ENCODE measurements around the gene UBE2S.

The UBE2S gene

DNA sequence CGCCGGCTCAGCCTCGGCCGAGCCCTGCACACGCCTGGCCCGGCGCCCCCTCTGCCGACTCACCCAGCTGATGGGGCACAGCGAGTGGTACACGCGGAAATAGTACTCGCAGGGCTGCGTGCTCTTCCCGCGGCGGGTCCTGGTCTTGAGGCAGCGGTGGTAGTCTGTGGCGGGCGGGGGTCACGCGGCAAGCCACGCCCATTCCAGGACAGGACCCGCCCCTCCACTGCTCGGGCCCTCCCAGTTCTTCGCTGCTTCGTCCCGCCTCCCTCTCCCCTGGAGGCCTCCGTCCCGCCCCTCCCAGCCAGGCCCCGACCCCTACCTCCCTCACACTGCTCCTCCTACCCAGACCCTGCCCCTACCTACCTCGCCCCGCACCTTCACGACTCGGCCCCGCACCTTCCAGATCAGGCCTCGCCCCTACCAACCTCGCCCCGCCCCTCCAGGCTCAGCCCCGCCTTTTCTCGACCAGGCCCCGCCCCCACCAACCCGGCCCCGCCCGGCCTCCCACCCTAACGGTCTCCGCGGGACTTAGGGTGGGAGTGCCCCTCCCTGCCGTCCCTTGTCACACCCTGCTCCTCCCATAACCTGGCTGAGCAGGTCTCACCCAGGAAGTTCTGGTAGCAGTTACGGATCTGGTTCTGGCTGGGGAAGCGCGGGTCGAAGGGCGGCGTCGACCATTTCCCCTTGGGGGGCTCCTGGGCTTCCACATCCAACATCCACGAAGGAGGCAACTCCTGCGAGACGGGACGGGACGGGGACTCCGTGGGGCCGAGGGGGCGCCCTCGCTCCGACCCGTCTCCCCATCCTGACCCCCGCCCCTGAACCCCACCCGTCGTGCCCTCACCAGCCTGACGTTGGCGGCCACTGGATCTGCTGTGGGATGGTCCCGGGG lies 53.5 kb downstream of the UBE2S start:
- no peak overlapping the region for H3K27ac ChIP-seq (ENCODE audit: extremely low read depth, low read depth, low read length)
- POLR2A ChIA-PET = interaction anchor here (1.6 to 7.7 kb wide), 3 partner anchors 15 to 53 kb away, joined by 6 to 95 read pairs (median 13); partner anchors contain the start of genes KMT5C and UBE2S
- peaks cover 8% of the 10 kb centered on the region; the same call in 1 of the 2 replicates for H3K4me1 ChIP-seq (ENCODE audit: control insufficient read depth, insufficient read depth, low read length)
- H3K9me3 ChIP-seq (ENCODE audit: control insufficient read depth, insufficient read depth, low read depth, low read length) = no peaks in the 10 kb centered on the region
- CTCF ChIA-PET = interaction anchor here (0.6 kb wide), 1 partner anchor 50 kb away, joined by 3 read pairs; no protein-coding TSS in a partner anchor
- H3K4me3 ChIP-seq (ENCODE audit: low read depth, low read length) = peak overlapping the region; percentile 54
- peaks cover 0 to 2% of the 10 kb centered on the region in 2 experiments; a peak in 1 of 3 replicates for H3K36me3 ChIP-seq (ENCODE audit: control insufficient read depth in 2 of 2, insufficient read depth in 1 of 2, low read length in 2 of 2)
- no peak for TF ChIP-seq ZFP41 (tag by site-specific recombination; IDR thresholded peaks at IDR 0.05; ENCODE audit: borderline replicate concordance)
- TF ChIP-seq GFI1B (tag by site-specific recombination; IDR thresholded peaks at IDR 0.05) = no peak
- no peak for TF ChIP-seq ZNF747 (tag by site-specific recombination; IDR thresholded peaks at IDR 0.05)
- TF ChIP-seq, protein P1, sequence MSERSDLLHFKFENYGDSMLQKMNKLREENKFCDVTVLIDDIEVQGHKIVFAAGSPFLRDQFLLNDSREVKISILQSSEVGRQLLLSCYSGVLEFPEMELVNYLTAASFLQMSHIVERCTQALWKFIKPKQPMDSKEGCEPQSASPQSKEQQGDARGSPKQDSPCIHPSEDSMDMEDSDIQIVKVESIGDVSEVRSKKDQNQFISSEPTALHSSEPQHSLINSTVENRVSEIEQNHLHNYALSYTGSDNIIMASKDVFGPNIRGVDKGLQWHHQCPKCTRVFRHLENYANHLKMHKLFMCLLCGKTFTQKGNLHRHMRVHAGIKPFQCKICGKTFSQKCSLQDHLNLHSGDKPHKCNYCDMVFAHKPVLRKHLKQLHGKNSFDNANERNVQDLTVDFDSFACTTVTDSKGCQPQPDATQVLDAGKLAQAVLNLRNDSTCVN (tag by site-specific recombination; optimal IDR thresholded peaks at IDR 0.05) = peak; percentile 48
- peak; percentile 66 for TF ChIP-seq ZNF335 (tag by site-specific recombination; conservative IDR thresholded peaks at IDR 0.05)
- no peak for TF ChIP-seq ZNF174 (tag by site-specific recombination; IDR thresholded peaks at IDR 0.05)
- TF ChIP-seq, protein P2, sequence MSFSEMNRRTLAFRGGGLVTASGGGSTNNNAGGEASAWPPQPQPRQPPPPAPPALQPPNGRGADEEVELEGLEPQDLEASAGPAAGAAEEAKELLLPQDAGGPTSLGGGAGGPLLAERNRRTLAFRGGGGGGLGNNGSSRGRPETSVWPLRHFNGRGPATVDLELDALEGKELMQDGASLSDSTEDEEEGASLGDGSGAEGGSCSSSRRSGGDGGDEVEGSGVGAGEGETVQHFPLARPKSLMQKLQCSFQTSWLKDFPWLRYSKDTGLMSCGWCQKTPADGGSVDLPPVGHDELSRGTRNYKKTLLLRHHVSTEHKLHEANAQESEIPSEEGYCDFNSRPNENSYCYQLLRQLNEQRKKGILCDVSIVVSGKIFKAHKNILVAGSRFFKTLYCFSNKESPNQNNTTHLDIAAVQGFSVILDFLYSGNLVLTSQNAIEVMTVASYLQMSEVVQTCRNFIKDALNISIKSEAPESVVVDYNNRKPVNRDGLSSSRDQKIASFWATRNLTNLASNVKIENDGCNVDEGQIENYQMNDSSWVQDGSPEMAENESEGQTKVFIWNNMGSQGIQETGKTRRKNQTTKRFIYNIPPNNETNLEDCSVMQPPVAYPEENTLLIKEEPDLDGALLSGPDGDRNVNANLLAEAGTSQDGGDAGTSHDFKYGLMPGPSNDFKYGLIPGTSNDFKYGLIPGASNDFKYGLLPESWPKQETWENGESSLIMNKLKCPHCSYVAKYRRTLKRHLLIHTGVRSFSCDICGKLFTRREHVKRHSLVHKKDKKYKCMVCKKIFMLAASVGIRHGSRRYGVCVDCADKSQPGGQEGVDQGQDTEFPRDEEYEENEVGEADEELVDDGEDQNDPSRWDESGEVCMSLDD (tag by site-specific recombination; IDR thresholded peaks at IDR 0.05) = peak; percentile 93
- TF ChIP-seq ZFP69B (tag by site-specific recombination; IDR thresholded peaks at IDR 0.05) = no peak
- peak; percentile 92 for TF ChIP-seq KLF1 (tag by site-specific recombination; IDR thresholded peaks at IDR 0.05)
- TF ChIP-seq, protein P3, sequence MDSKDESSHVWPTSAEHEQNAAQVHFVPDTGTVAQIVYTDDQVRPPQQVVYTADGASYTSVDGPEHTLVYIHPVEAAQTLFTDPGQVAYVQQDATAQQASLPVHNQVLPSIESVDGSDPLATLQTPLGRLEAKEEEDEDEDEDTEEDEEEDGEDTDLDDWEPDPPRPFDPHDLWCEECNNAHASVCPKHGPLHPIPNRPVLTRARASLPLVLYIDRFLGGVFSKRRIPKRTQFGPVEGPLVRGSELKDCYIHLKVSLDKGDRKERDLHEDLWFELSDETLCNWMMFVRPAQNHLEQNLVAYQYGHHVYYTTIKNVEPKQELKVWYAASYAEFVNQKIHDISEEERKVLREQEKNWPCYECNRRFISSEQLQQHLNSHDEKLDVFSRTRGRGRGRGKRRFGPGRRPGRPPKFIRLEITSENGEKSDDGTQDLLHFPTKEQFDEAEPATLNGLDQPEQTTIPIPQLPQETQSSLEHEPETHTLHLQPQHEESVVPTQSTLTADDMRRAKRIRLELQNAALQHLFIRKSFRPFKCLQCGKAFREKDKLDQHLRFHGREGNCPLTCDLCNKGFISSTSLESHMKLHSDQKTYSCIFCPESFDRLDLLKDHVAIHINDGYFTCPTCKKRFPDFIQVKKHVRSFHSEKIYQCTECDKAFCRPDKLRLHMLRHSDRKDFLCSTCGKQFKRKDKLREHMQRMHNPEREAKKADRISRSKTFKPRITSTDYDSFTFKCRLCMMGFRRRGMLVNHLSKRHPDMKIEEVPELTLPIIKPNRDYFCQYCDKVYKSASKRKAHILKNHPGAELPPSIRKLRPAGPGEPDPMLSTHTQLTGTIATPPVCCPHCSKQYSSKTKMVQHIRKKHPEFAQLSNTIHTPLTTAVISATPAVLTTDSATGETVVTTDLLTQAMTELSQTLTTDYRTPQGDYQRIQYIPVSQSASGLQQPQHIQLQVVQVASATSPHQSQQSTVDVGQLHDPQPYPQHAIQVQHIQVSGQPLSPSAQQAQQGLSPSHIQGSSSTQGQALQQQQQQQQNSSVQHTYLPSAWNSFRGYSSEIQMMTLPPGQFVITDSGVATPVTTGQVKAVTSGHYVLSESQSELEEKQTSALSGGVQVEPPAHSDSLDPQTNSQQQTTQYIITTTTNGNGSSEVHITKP (tag by site-specific recombination; IDR thresholded peaks at IDR 0.05) = peak; percentile 80
- TF ChIP-seq, protein P4, sequence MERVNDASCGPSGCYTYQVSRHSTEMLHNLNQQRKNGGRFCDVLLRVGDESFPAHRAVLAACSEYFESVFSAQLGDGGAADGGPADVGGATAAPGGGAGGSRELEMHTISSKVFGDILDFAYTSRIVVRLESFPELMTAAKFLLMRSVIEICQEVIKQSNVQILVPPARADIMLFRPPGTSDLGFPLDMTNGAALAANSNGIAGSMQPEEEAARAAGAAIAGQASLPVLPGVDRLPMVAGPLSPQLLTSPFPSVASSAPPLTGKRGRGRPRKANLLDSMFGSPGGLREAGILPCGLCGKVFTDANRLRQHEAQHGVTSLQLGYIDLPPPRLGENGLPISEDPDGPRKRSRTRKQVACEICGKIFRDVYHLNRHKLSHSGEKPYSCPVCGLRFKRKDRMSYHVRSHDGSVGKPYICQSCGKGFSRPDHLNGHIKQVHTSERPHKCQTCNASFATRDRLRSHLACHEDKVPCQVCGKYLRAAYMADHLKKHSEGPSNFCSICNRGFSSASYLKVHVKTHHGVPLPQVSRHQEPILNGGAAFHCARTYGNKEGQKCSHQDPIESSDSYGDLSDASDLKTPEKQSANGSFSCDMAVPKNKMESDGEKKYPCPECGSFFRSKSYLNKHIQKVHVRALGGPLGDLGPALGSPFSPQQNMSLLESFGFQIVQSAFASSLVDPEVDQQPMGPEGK (tag by site-specific recombination; IDR thresholded peaks at IDR 0.05) = peak; percentile 54; the same call in 1 of the 2 replicates
- TF ChIP-seq ZNF561 (tag by site-specific recombination; IDR thresholded peaks at IDR 0.05; ENCODE audit: borderline replicate concordance) = no peak
- TF ChIP-seq GLIS1 (tag by site-specific recombination; IDR thresholded peaks at IDR 0.05) = peak; percentile 44
- TF ChIP-seq KLF16 (tag by site-specific recombination; IDR thresholded peaks at IDR 0.05) = 0 out of 2 replicates have a peak, but pooled peaks have one; percentile 56
- no peak for TF ChIP-seq ZBTB21 (tag by site-specific recombination; IDR thresholded peaks at IDR 0.05)
- TF ChIP-seq, protein P5, sequence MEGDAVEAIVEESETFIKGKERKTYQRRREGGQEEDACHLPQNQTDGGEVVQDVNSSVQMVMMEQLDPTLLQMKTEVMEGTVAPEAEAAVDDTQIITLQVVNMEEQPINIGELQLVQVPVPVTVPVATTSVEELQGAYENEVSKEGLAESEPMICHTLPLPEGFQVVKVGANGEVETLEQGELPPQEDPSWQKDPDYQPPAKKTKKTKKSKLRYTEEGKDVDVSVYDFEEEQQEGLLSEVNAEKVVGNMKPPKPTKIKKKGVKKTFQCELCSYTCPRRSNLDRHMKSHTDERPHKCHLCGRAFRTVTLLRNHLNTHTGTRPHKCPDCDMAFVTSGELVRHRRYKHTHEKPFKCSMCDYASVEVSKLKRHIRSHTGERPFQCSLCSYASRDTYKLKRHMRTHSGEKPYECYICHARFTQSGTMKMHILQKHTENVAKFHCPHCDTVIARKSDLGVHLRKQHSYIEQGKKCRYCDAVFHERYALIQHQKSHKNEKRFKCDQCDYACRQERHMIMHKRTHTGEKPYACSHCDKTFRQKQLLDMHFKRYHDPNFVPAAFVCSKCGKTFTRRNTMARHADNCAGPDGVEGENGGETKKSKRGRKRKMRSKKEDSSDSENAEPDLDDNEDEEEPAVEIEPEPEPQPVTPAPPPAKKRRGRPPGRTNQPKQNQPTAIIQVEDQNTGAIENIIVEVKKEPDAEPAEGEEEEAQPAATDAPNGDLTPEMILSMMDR (tag by site-specific recombination; IDR thresholded peaks at IDR 0.05) = no peak
- TF ChIP-seq, protein P6, sequence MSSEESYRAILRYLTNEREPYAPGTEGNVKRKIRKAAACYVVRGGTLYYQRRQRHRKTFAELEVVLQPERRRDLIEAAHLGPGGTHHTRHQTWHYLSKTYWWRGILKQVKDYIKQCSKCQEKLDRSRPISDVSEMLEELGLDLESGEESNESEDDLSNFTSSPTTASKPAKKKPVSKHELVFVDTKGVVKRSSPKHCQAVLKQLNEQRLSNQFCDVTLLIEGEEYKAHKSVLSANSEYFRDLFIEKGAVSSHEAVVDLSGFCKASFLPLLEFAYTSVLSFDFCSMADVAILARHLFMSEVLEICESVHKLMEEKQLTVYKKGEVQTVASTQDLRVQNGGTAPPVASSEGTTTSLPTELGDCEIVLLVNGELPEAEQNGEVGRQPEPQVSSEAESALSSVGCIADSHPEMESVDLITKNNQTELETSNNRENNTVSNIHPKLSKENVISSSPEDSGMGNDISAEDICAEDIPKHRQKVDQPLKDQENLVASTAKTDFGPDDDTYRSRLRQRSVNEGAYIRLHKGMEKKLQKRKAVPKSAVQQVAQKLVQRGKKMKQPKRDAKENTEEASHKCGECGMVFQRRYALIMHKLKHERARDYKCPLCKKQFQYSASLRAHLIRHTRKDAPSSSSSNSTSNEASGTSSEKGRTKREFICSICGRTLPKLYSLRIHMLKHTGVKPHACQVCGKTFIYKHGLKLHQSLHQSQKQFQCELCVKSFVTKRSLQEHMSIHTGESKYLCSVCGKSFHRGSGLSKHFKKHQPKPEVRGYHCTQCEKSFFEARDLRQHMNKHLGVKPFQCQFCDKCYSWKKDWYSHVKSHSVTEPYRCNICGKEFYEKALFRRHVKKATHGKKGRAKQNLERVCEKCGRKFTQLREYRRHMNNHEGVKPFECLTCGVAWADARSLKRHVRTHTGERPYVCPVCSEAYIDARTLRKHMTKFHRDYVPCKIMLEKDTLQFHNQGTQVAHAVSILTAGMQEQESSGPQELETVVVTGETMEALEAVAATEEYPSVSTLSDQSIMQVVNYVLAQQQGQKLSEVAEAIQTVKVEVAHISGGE (tag by site-specific recombination; conservative IDR thresholded peaks at IDR 0.05; ENCODE audit: low read depth) = 0 out of 2 replicates have a peak, but pooled peaks have one; percentile 4
- TF ChIP-seq ZBTB17 (tag by site-specific recombination; IDR thresholded peaks at IDR 0.05) = peak; percentile 47; the same call in 1 of the 2 replicates

Data from HEK293 (cell line).